Uterus (tissue), 4 donors: Measurements from ENCODE around the gene RSAD1. TPM values are rescaled to one million over a fixed set of nuclear protein-coding genes. Genes with fewer than 3 reads are reported as not detected.

Experiments
- DNase-seq, 2 donors: peaks; one replicate each; pipeline ENCODE4 v3.0.0-alpha.2; 2019 to 2020
- H3K27ac ChIP-seq, 2 donors: fragments of 200-600 bp; sonication (generic); 1 replicate in 1 of 2; 2 replicates in 1 of 2; pipeline ENCODE4 v1.5.1; 2016 to 2018
- H3K27me3 ChIP-seq, 2 donors: fragments of 200-600 bp; sonication (generic); one replicate each; pipeline ENCODE4 v1.5.1; 2018 to 2019; ENCODE audit warnings: control low read depth in 1 of 2
- H3K36me3 ChIP-seq, 2 donors: fragments of 200-600 bp; sonication (generic); one replicate each; pipeline ENCODE4 v1.5.1; 2019; ENCODE audit warnings: control low read depth in 1 of 2
- H3K4me1 ChIP-seq, 2 donors: fragments of 200-600 bp; sonication (generic); one replicate each; pipeline ENCODE4 v1.5.1; 2018 to 2019; ENCODE audit warnings: control low read depth in 1 of 2
- H3K4me3 ChIP-seq, 2 donors: fragments of 200-600 bp; sonication (generic); 1 replicate in 1 of 2; 2 replicates in 1 of 2; pipeline ENCODE4 v1.5.1; 2018 to 2019; ENCODE audit warnings: mild to moderate bottlenecking in 1 of 2
- H3K9me3 ChIP-seq, 2 donors: fragments of 200-600 bp; sonication (generic); one replicate each; pipeline ENCODE4 v1.5.1; 2019; ENCODE audit warnings: control low read depth in 1 of 2
- POLR2A ChIP-seq, 2 donors: fragments of 450-650 bp; IDR thresholded peaks; one replicate each; pipeline ENCODE4 v1.6.1; 2016; ENCODE audit warnings: antibody characterized with exemption in 2 of 2, mild to moderate bottlenecking in 1 of 2, moderate library complexity in 1 of 2
- intact Hi-C: fragments of 100-400 bp; cut with DNase I; formaldehyde crosslinking; loops from one replicate; pipeline ENCODE4 v1.15.1; 2023; ENCODE audit warnings: low total_unique reads
- total RNA-seq, 4 donors: library from RNA; depleted of rRNA in 3 of 4; stranded (reverse); fragments of >200 nt in 3 of 4; gene quantifications; one replicate each; pipeline versions ENCODE4 v1.1.0 to v1.2.4, GENCODE V29; 2014 to 2023
- TF ChIP-seq, protein P1 (sequence below), 4 experiments: fragments of 200-600 bp in 2 of 4; fragments of 450-650 bp in 2 of 4; sonication (generic) in 2 of 4; IDR thresholded peaks; one replicate each; pipeline ENCODE4 v1.5.1; 2016 to 2019; ENCODE audit warnings: antibody characterized with exemption in 4 of 4, mild to moderate bottlenecking in 2 of 4, moderate library complexity in 1 of 4
- donor health status: DM: yes; HTN: yes; CAD: no.

Gene RSAD1
- total RNA-seq, 4 donors from 2014 or later: 12.9 to 42.6 (median 30.7) TPM

DNA sequence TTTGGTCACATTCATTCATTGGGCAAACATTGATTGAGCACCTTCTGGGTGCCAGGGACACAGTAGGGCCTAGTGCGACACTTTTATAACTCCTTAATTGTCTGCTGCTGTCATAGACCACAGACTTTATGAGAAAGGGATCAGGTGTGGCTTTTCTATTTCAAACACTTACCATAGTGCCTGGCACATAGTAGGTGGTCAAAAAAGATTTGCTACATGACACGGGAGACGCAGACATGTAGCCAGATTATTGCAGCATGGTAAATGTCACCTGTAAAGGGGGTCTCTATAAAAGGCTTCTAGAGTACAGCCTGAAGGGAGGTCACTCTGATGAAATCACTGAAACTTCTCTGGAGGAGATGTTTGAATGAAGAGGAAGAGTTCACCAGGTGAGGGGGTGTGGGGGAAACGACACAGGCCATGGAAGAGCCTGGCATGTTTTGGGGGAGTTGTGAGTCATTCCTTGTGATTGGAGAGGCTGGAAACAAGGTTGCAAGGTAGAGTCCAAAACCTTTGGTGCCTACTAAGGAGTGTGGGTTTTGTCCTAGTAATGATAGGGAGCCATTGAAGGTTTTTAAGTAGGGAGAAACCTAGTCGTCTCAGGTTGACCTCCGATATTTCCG is 1.6 kb downstream of the RSAD1 start:
- Histone ChIP-seq H3K36me3 (no peaks in the 10 kb centered on the region), H3K9me3 (no peaks in the 10 kb centered on the region), H3K27me3 (no peaks in the 10 kb centered on the region), H3K27ac (peak overlapping the region in 1 of 2 donors; percentile 87), H3K4me3 (no peak overlapping the region), H3K4me1 (peaks cover 0 to 11% of the 10 kb centered on the region in 2 donors)
- TF ChIP-seq POLR2A (IDR thresholded peaks at IDR 0.05): no peak
- TF ChIP-seq, protein P1, sequence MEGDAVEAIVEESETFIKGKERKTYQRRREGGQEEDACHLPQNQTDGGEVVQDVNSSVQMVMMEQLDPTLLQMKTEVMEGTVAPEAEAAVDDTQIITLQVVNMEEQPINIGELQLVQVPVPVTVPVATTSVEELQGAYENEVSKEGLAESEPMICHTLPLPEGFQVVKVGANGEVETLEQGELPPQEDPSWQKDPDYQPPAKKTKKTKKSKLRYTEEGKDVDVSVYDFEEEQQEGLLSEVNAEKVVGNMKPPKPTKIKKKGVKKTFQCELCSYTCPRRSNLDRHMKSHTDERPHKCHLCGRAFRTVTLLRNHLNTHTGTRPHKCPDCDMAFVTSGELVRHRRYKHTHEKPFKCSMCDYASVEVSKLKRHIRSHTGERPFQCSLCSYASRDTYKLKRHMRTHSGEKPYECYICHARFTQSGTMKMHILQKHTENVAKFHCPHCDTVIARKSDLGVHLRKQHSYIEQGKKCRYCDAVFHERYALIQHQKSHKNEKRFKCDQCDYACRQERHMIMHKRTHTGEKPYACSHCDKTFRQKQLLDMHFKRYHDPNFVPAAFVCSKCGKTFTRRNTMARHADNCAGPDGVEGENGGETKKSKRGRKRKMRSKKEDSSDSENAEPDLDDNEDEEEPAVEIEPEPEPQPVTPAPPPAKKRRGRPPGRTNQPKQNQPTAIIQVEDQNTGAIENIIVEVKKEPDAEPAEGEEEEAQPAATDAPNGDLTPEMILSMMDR (IDR thresholded peaks at IDR 0.05): no peak
- intact Hi-C loops: no loop called here
- no peak for DNase-seq

DNA sequence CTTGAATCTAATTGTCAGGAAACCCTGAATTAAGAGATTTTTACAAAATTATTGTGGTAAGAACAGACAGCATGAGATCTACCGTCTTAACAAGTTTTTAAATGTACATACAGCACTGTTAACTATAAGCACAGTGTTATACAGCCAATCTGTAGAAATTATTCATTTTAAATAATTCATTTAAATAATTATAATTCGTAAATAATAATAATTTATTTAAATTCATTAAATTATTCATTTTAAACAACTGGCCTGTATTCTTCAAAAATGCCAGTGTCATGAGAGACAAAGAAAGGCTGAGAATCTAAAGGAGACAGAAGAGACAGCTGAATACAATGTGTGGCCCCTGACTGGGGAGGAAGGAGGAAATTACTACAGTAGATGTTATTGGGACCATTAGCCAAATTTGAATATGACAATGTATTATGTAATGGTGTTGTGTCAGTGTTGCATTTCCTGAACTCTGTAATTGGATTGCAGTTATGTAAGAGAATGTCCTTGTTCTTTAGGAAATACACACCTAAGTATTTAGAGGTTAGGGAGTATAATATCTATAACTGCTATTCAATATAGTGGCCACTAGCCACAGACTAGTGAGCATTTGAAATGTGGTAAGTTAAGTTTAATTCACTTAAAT is 2.3 kb downstream of the RSAD1 start:
- intact Hi-C loops: no loop called here
- H3K4me1 ChIP-seq: peaks cover 0 to 11% of the 10 kb centered on the region in 2 donors
- no peak overlapping the region for H3K4me3 ChIP-seq
- H3K36me3 ChIP-seq: no peaks in the 10 kb centered on the region
- TF ChIP-seq, protein P1 (IDR thresholded peaks at IDR 0.05): no peak
- TF ChIP-seq POLR2A (IDR thresholded peaks at IDR 0.05): no peak
- no peaks in the 10 kb centered on the region for H3K9me3 ChIP-seq
- no peak for DNase-seq
- peak overlapping the region in 1 of 2 donors; percentile 22 for H3K27ac ChIP-seq
- no peaks in the 10 kb centered on the region for H3K27me3 ChIP-seq

DNA sequence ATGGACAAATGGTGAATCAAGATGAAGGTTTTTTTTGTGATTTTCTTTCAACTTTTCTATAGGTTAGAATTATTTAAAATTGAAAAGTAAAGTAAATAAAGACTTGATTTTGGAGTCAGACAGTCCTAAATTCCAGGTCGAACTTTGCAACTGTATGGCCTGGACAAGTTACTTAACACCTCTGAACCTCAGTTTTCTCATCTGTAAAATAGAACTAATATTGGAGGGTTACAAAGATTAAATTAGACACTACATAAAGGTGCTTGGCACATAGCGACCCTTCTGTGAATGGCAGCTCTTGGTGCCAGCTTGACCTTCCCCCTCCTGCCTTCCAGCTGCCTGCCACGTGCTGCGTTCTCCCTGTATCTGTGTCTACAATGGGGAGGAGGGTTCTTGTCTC is 3.0 kb downstream of the RSAD1 start:
- H3K27me3 ChIP-seq: no peaks in the 10 kb centered on the region
- H3K4me1 ChIP-seq: peaks cover 0 to 11% of the 10 kb centered on the region in 2 donors
- intact Hi-C loops: no loop called here
- H3K9me3 ChIP-seq: no peaks in the 10 kb centered on the region
- H3K36me3 ChIP-seq: no peaks in the 10 kb centered on the region
- H3K4me3 ChIP-seq: no peak overlapping the region
- no peak for DNase-seq
- TF ChIP-seq, protein P1 (IDR thresholded peaks at IDR 0.05): no peak
- no peak for TF ChIP-seq POLR2A (IDR thresholded peaks at IDR 0.05)
- H3K27ac ChIP-seq: peak overlapping the region; percentile 66 to 91

DNA sequence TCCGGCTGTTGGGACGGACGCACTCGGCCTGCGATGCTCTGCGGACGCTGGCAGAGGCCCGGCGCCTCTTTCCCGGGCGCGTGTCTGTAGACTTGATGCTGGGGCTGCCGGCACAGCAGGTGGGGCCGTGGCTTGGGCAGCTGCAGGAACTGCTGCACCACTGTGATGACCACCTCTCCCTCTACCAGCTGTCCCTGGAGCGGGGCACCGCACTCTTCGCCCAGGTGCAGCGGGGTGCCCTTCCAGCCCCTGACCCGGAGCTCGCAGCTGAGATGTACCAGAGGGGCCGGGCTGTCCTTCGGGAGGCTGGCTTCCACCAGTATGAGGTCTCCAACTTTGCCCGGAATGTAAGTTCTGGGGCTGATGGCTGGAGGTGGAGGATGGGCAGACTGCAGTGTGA is 3.5 kb downstream of the RSAD1 start:
- no peak for DNase-seq
- Histone ChIP-seq H3K27me3 (no peaks in the 10 kb centered on the region), H3K36me3 (no peaks in the 10 kb centered on the region), H3K9me3 (no peaks in the 10 kb centered on the region), H3K4me3 (no peak overlapping the region), H3K27ac (peak overlapping the region; percentile 66 to 91), H3K4me1 (peaks cover 0 to 11% of the 10 kb centered on the region in 2 donors)
- intact Hi-C loops: no loop called here
- TF ChIP-seq, protein P1 (IDR thresholded peaks at IDR 0.05): no peak
- TF ChIP-seq POLR2A (IDR thresholded peaks at IDR 0.05): no peak

DNA sequence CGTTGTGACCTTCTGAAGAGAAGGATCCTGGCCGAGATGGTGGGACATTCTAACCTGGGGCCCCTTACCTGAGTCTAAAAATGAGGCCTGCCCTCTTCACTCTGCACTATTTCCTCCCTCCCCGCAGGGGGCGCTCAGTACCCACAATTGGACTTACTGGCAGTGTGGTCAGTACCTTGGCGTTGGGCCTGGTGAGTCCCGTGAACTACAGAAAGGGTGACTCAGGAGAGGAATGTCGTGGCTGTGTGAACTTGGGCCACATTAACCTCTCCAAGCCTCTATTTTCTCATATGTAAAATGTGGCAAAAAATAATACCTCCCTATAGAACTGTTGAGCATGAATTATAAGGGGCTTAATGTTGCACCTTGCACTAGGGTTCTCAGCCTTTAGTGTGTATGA is 3.9 kb downstream of the RSAD1 start:
- no peak for TF ChIP-seq POLR2A (IDR thresholded peaks at IDR 0.05)
- TF ChIP-seq, protein P1 (IDR thresholded peaks at IDR 0.05): peak; percentile 78 to 97 (median 92)
- no peaks in the 10 kb centered on the region for H3K36me3 ChIP-seq
- peak; percentile 95 to 97 for DNase-seq
- no peaks in the 10 kb centered on the region for H3K9me3 ChIP-seq
- H3K27me3 ChIP-seq: no peaks in the 10 kb centered on the region
- no peak overlapping the region for H3K4me3 ChIP-seq
- peaks cover 0 to 11% of the 10 kb centered on the region in 2 donors for H3K4me1 ChIP-seq
- H3K27ac ChIP-seq: peak overlapping the region; percentile 83 to 91
- intact Hi-C loops: no loop called here
